ENCODE measurements around the gene FBXL13.
"Not testable (repeated sequence)": the region's sequence is repeated elsewhere in the genome, so short reads cannot be mapped to it uniquely, and the experiment has no call there.

Gene FBXL13

GRCh38 chr7:102931757-102932156 lies 142.8 kb downstream of the FBXL13 start:
- no peak for DNase-seq

- no peak for DNase-seq
These were observed 147.2 kb downstream of the FBXL13 start for GRCh38 chr7:102927312-102927933.

GRCh38 chr7:102926783-102927140 lies 147.8 kb downstream of the FBXL13 start:
- no peak for DNase-seq

GRCh38 chr7:102925976-102926782 lies 148.4 kb downstream of the FBXL13 start:
- no peak for DNase-seq

- no peak for DNase-seq
These were observed 155.8 kb downstream of the FBXL13 start for GRCh38 chr7:102918845-102919244.

GRCh38 chr7:102917436-102918353 lies 156.9 kb downstream of the FBXL13 start:
- no peak for DNase-seq

- DNase-seq = no peak
These were observed 157.7 kb downstream of the FBXL13 start for GRCh38 chr7:102916881-102917280.

- DNase-seq = no peak
These were observed 158.2 kb downstream of the FBXL13 start for GRCh38 chr7:102916426-102916825.

GRCh38 chr7:102914585-102914984 lies 160.0 kb downstream of the FBXL13 start:
- no peak for DNase-seq

- DNase-seq = no peak
These were observed 160.8 kb downstream of the FBXL13 start for GRCh38 chr7:102913826-102914225.

GRCh38 chr7:102912742-102913141 lies 161.9 kb downstream of the FBXL13 start, which contains the start of gene LRRC17:
LRRC17 (plus strand) TSS chr7:102913000; CDS start chr7:102933914, 20,914 bp downstream.
- no peak for DNase-seq

GRCh38 chr7:102908676-102909075 lies 165.9 kb downstream of the FBXL13 start:
- DNase-seq = no peak

GRCh38 chr7:102903576-102903975 lies 171.0 kb downstream of the FBXL13 start:
- not testable (repeated sequence) for DNase-seq

GRCh38 chr7:102902052-102902451 lies 172.5 kb downstream of the FBXL13 start:
- not testable (repeated sequence) for DNase-seq

GRCh38 chr7:102898532-102898859 lies 176.1 kb downstream of the FBXL13 start:
- DNase-seq = no peak

GRCh38 chr7:102897856-102898531 lies 176.6 kb downstream of the FBXL13 start:
- DNase-seq = no peak

- no peak for DNase-seq
These were observed 177.4 kb downstream of the FBXL13 start for GRCh38 chr7:102897211-102897631.

GRCh38 chr7:102896585-102896984 lies 178.0 kb downstream of the FBXL13 start:
- no peak for DNase-seq

- DNase-seq = no peak
These were observed 179.0 kb downstream of the FBXL13 start for GRCh38 chr7:102895602-102896001.

- no peak for DNase-seq
These were observed 181.8 kb downstream of the FBXL13 start for GRCh38 chr7:102892631-102893278.

GRCh38 chr7:102891693-102892261 lies 182.8 kb downstream of the FBXL13 start:
- no peak for DNase-seq

Measured in effector CD8-positive, alpha-beta T cell (primary cell).